NCI-H2227 treated with DMSO at 0.1 percent for 48 hours (cell line): ENCODE data around the gene PDZK1IP1.
A peak's percentile ranks its signal among the peaks of the same experiment; 100 is the strongest.

Source experiments
- DNase-seq: peaks from one replicate; lab custom pipeline; 2025; lab: John Stamatoyannopoulos, UW

The PDZK1IP1 gene, protein sequence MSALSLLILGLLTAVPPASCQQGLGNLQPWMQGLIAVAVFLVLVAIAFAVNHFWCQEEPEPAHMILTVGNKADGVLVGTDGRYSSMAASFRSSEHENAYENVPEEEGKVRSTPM

DNA sequence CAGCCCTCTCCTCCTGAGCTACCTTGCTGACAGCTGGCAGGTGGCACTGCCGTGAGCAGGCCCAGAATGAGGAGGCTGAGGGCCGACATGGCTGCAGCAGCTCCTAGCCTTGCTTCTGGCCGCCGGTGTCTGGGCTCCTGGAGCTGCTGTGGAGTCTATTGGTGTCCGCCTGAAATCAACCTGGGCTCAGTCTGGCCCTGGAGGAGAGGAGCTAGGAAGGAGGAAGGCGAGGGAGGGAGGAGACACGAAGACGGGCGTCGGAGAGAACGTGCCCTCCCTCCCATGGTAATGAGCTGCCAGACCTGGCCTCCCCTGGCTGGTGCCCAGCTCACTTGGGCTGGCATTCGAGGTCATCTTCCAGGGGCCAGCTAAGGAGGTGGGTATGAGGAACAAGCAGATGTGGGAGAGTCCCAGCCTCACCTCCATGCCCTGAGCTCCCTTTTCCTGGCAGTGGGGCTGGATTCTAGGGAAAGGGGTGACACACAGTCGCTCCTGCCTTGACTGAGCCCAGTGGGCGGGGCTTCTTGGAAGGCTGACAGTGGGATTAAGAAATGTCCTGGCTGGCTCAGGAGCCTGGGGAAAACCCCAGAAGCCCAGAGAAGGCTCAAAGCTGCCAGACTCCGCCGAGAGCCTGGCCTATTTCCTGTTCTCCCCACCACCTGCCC, at the start of gene PDZK1IP1:
PDZK1IP1 (minus strand) TSS at position 193 of the 665 bp plus-strand sequence; CDS start at position 89, 104 bp downstream.
- no peak for DNase-seq

GRCh38 chr1:47238935-47239592, 49.2 kb upstream of the PDZK1IP1 start:
- DNase-seq, result no peak

GRCh38 chr1:47235806-47236205, 46.0 kb upstream of the PDZK1IP1 start:
- no peak for DNase-seq

- DNase-seq, result no peak
Observed at GRCh38 chr1:47235241-47235681, 45.4 kb upstream of the PDZK1IP1 start.

DNA sequence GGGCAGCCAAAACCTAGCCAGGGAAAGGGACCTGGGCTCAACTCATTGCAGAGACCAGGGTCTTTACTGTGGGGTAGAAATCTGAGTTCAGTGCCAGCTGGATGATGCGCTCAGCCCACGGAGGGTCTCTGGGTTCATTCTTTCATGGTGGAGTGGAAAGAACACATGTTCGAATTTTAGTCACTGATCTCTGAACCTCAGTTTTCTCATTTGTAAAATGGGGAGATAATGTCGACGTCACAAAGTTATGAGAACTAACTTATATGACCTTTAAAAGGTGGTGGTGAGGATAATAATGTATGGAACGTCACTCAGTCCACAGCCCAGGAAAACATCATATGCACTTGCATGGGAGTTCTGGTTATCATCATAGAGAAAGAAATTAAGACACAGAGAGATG, 43.4 kb upstream of the PDZK1IP1 start:
- DNase-seq, result no peak

DNA sequence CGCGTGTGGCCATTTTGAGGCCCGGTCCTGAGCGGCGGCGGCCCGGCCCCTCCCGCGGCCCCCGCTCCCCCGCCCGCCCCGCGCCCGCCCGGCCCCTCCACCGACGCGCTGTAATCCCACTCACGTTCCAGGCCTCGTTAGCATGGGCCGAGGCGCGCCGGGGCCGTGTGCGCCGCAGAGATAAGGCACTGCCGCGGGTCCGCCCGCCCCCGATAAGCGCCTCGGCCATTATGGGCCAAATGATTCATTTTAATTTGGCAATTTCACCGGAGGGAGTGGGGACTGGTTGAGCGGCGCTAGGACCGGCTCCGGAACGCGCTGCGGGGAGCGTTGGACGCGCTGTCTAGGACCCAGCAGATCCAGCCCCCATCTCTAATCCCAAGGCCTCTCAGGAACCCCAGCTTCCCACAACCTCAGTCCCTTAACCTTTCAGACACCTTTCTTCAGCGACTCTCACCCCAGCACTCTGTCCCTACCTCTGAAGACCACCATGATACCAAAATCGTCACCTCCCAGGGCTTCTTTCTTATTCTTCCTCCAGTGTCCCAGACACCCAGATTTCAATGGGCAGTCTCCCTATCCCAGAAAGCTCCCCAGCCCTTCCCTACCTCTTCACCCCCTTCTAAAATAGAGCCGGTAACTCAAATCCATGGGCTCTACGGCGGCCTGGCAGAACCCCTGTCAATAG, 42.5 kb upstream of the PDZK1IP1 start, which contains the start of gene TAL1:
TAL1 (minus strand) TSS at position 39 of the 688 bp plus-strand sequence. CDS start 6,337 bp downstream, outside the sequence.
- peak; percentile 59 for DNase-seq

DNA sequence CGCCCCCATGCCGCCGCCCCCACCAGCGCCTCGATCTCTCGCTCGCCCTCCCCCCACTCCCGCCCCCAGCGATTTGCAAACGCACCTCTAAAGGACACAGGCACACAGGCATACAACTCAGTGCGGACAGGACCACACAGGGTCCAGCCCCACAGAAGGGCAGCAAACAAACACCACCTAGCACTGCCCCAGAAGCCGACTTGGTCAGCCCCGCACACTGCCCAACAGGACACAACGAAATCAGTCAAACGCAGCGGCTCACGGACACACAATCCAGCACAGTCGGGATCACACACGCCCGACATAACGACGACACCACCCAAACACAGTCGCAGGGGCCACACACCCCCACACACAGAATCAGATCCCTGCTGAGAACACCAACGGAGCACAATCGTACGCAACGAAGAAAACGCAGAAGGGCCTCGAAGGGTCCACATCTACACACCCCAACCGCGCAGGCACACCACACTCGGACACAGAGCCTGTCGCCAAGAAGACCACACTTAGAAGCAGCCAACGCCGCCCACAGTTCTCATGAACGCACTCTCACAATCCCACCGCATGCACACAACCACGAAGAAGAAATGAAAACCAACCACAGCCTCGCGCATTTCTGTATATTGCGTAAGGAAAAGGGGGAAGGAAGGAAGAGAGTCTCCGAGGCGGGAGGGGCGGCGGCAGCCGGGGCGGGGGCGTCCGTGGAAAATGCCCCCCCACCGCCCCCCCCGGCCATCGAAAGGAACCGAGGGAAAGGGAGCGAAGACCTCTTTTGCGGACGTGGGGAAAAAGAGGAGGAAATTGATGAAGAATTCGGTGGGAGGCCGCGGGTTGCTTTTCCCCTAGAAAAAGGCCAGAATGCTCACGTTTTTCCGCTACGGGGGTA, 41.7 kb upstream of the PDZK1IP1 start:
- peak; percentile 67 for DNase-seq

GRCh38 chr1:47230692-47231300, 41.0 kb upstream of the PDZK1IP1 start:
- peak; percentile 54 for DNase-seq

DNA sequence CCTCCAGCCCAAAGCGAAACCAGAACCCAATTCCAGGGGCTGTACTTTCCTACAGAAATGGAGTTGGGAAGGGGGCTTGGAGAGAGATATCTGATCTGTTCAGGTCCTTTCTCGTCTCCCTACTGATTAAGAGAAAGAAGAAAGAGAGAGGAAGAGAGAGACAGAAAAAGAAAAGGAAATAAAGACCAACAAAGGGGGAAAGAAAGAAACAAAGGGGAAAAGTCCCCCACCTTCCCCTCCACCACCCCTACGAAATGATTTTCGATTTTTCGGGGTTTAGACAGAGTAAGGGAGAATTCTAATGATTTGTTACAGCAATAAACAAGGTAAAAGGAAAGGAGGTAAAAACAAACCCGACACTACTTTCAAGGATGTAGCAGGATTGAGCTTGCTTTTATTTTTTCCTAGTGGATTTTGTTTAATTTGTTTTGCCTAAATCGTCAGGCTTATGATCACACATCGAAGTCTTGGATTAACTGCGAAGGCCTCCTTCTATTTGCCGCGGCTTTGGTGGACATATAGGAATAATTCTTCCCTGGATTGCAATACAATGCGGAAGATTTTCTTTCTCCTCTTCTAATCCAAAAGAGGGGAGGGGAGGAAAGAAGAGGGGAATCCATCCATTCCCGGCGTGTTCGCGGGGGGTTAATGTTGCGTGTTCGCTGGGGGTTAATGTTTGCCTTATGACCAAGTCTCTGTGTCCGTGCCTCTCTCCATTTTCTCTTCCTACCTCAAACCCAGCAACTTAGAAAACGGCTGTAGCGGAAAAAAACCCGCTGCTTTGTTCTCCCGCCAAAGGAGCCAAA, 40.3 kb upstream of the PDZK1IP1 start:
- peak; percentile 51 for DNase-seq

- DNase-seq, result no peak
Observed at GRCh38 chr1:47229031-47229885, 39.4 kb upstream of the PDZK1IP1 start.

GRCh38 chr1:47228644-47229030, 38.8 kb upstream of the PDZK1IP1 start:
- DNase-seq, result no peak

- DNase-seq, result no peak
Observed at GRCh38 chr1:47227341-47228232, 37.8 kb upstream of the PDZK1IP1 start.

DNA sequence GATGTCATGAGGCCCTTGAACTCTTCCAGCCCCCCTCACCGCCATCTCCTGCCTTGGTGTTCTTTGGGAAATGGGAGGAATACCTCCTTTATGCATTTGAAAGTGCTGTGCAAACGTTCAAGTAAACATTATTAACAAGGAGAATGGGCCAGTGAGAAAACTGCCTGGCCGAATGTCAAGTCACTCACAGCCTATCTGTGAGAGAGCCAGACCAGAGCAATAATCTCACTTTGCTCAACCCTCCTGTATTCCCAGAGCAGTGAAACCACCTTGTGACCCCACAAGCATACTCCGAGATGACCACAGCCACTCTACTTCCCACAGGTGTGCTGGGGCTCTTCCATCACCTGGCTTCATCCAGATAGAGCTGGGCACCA, 37.0 kb upstream of the PDZK1IP1 start:
- DNase-seq, result no peak

DNA sequence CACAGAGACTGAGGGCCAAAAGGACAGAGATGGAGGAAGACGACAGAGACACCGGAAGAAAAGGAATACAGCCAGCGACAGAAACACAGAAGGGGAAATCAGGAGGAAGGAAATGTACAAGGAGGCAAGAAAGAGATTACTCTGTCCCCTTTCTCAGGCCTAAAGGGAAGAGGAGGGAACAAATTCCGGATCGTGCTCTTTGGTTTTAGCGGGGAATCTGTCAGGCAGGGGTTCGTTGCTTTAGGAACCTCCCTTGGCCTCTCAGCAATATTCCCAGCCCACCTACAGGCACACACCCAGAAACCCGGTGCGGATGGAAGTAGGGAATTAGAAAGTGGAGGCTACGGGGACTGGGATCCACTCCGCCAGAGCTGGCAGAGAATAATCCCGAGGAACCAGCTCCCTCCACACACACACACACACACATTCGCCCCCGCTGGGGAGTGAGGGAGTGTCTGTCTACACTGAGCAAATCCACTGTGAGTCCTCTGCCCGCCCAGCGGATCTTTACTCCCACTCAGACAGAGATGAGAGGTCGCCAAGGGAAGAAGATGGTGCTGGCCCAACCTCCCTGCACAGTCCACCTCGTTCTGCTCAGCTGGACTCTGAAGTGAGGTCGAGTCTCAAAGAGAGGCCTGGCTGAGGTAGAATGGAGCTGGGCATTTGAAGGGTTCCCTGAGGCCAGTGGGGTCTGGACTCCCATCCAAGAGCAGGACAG, 36.4 kb upstream of the PDZK1IP1 start:
- DNase-seq, result peak; percentile 42

DNA sequence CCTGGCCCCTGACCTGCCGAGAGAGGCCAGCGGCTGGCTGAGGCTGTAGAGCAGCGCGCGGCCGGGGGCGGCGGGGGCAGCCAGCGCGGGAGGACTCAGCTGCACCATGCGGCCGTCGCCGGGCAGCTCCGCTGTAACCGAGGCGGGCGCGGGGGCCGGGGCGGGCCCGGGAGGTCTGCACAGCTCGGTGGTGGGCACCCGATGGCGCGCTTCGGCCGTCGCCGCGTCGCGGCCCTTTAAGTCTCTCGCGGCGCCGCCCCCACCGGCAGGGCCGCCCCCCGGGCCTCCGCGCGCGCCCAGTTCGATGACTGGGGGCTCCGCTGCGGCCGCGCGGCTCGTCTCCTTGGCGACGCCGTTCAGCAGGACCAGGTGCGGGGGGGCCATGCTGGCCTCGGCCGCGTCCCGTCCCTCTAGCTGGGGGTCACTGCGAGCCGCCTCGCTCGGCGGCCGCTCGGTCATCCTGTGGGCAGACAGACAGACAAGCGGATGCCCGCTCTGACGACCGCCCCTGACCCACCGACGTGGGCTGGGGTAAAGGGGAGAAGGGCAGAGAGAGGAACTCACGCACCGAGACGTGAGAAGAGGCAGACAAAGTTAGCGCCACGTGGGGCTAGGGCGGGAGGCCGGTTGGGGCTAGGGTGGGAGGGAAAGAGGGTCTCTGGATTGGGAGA, 35.7 kb upstream of the PDZK1IP1 start:
- peak; percentile 39 for DNase-seq

DNA sequence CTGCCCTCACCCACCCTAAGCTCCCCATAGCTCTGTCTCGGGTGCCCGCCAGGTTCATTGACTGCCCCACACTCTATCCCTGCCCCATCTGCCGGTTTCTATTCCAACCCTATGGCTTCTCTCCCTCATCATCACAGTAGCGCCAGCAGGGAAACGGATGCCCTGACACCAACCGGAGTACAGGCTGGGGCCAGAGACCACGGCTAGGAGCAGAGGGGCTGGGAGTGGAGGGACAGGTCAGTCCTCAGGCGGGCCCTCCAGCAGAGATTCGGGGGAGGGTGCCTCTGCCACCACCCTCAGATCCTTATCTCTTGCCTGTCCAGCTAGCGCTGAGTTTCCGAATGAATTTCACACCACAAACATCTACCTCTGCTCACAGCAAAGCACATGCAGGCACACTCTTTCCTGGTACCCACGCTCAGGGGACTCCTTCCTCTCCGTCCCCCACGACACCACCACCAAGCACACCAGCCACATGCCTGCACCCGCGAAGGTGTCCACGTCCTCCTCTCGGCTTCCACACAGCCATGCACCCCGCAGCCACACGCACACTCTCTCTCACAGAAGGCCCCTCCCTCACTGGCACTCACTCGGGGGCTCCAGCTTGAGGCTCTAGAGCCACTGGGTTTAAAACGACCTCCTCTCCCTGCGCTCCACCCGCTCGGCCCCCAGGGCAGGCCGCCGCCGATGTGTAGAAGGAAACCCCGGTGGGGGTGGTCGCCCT, 35.0 kb upstream of the PDZK1IP1 start:
- DNase-seq, result no peak
